GM12878 (cell line): ENCODE results near the gene SLC17A6. TPM values are rescaled to one million over a fixed set of nuclear protein-coding genes. Genes with fewer than 3 reads are reported as not detected.

Experiments
- CHD1 ChIP-seq: IDR thresholded peaks from 2 replicates; pipeline ENCODE4 v1.6.1; 2012; ENCODE audit warnings: low read depth, low read length, improper control_type of control experiment
- CTCF ChIP-seq, 3 experiments: IDR thresholded peaks in 2 of 3; conservative IDR thresholded peaks in 1 of 3; 2 replicates each; pipeline ENCODE4 v1.5.1; 2011; ENCODE audit warnings: low read depth in 3 of 3, low read length in 3 of 3, mild to moderate bottlenecking in 3 of 3, control low read depth in 2 of 3, moderate library complexity in 2 of 3, inconsistent platforms in 1 of 3, mixed read lengths in 1 of 3; ENCODE audit not compliant: control insufficient read depth in 2 of 3, insufficient read depth in 1 of 3; ENCODE audit errors: extremely low read depth in 1 of 3
- CUX1 ChIP-seq: IDR thresholded peaks from 2 replicates; pipeline ENCODE4 v1.6.1; 2012; ENCODE audit warnings: improper control_type of control experiment, low read depth, low read length; ENCODE audit not compliant: insufficient replicate concordance
- NR2F1 ChIP-seq: fragments of 450-650 bp; conservative IDR thresholded peaks from 2 replicates; pipeline ENCODE4 v1.6.1; 2017; ENCODE audit warnings: mild to moderate bottlenecking
- RCOR1 ChIP-seq: conservative IDR thresholded peaks from 2 replicates; pipeline ENCODE4 v1.6.1; 2012; ENCODE audit warnings: low read depth, low read length, improper control_type of control experiment
- RFX5 ChIP-seq: IDR thresholded peaks from 2 replicates; pipeline ENCODE4 v1.6.1; 2011; ENCODE audit warnings: low read depth, low read length, improper control_type of control experiment
- polyA plus RNA-seq, 11 experiments: library from polyadenylated mRNA; depleted of rRNA in 4 of 11; unstranded in 6 of 11; stranded (reverse) in 5 of 11; fragments of >200 nt; fragmentation: Nextera tagmentation in 4 of 11; fragmentation: Illumina TruSeq in 1 of 11; extraction: Ambion mirVana in 4 of 11; extraction: Trizol in 1 of 11; gene quantifications; 1 replicate in 1 of 11; 2 replicates in 10 of 11; pipeline versions ENCODE4 v1.2.1 to v1.2.3, GENCODE V29; 2011 to 2016; ENCODE audit warnings: inconsistent platforms in 2 of 11, missing spikeins in 2 of 11, low read depth in 1 of 11
- total RNA-seq, 4 experiments: library from RNA; depleted of rRNA in 3 of 4; stranded (reverse); fragments of >200 nt in 3 of 4; fragmentation: Illumina TruSeq in 1 of 4; extraction: Trizol in 1 of 4; gene quantifications; 2 replicates each; pipeline versions ENCODE4 v1.2.1 to v1.2.3, GENCODE V29; 2013 to 2021

SLC17A6 gene
- total and polyA plus RNA-seq, 10 of the 15 experiments (the other 5 are each of a cell fraction or from before 2014, with no cell fraction given): not detected

- TF ChIP-seq CTCF (IDR thresholded peaks at IDR 0.05 in 2 of 3, conservative IDR thresholded peaks at IDR 0.05 in 1 of 3; ENCODE audit: control insufficient read depth in 2 of 3, extremely low read depth in 1 of 3, insufficient read depth in 1 of 3, low read depth in 3 of 3, low read length in 3 of 3): no peak
- TF ChIP-seq RCOR1: no peak
- TF ChIP-seq CUX1: no peak
- no peak for TF ChIP-seq CHD1
- no peak for TF ChIP-seq NR2F1
- TF ChIP-seq RFX5: no peak
Measured at GRCh38 chr11:22387126-22387525, 48.9 kb downstream of the SLC17A6 start (continued).
